ENCODE measurements around the gene BANK1.

Gene BANK1

GRCh38 chr4:101782546-101782945 is 8.0 kb upstream of the BANK1 start:
- Histone ChIP-seq H3K4me1 (ENCODE audit: control insufficient read depth, insufficient read depth, low read length, poor library complexity, severe bottlenecking) (no peaks in the 10 kb centered on the region), H3K4me3 (ENCODE audit: insufficient read depth, low read depth, low read length, poor library complexity, severe bottlenecking) (no peak overlapping the region), H3K9me3 (ENCODE audit: control insufficient read depth, low read length) (no peaks in the 10 kb centered on the region), H3K27me3 (replicated peaks; ENCODE audit: control insufficient read depth, insufficient read depth, low read length, poor library complexity, severe bottlenecking) (no peaks in the 10 kb centered on the region), H3K36me3 (ENCODE audit: control insufficient read depth, insufficient read depth, low read length) (no peaks in the 10 kb centered on the region), H3K27ac (ENCODE audit: insufficient read depth, low read length, poor library complexity, severe bottlenecking) (no peak overlapping the region)
- no peak for DNase-seq

GRCh38 chr4:101784957-101785356 is 5.6 kb upstream of the BANK1 start:
- Histone ChIP-seq H3K27me3 (replicated peaks; ENCODE audit: control insufficient read depth, insufficient read depth, low read length, poor library complexity, severe bottlenecking) (no peaks in the 10 kb centered on the region), H3K4me1 (ENCODE audit: control insufficient read depth, insufficient read depth, low read length, poor library complexity, severe bottlenecking) (no peaks in the 10 kb centered on the region), H3K9me3 (ENCODE audit: control insufficient read depth, low read length) (no peaks in the 10 kb centered on the region), H3K27ac (ENCODE audit: insufficient read depth, low read length, poor library complexity, severe bottlenecking) (no peak overlapping the region), H3K36me3 (ENCODE audit: control insufficient read depth, insufficient read depth, low read length) (no peaks in the 10 kb centered on the region), H3K4me3 (ENCODE audit: insufficient read depth, low read depth, low read length, poor library complexity, severe bottlenecking) (no peak overlapping the region)
- no peak for DNase-seq

GRCh38 chr4:101785486-101785885 is 5.0 kb upstream of the BANK1 start:
- Histone ChIP-seq H3K4me1 (ENCODE audit: control insufficient read depth, insufficient read depth, low read length, poor library complexity, severe bottlenecking) (no peaks in the 10 kb centered on the region), H3K4me3 (ENCODE audit: insufficient read depth, low read depth, low read length, poor library complexity, severe bottlenecking) (no peak overlapping the region), H3K27me3 (replicated peaks; ENCODE audit: control insufficient read depth, insufficient read depth, low read length, poor library complexity, severe bottlenecking) (peaks cover under 1% of the 10 kb centered on the region), H3K9me3 (ENCODE audit: control insufficient read depth, low read length) (no peaks in the 10 kb centered on the region), H3K27ac (ENCODE audit: insufficient read depth, low read length, poor library complexity, severe bottlenecking) (no peak overlapping the region), H3K36me3 (ENCODE audit: control insufficient read depth, insufficient read depth, low read length) (no peaks in the 10 kb centered on the region)
- DNase-seq: no peak

- no peaks in the 10 kb centered on the region for H3K36me3 ChIP-seq (ENCODE audit: control insufficient read depth, insufficient read depth, low read length)
- no peak overlapping the region for H3K4me3 ChIP-seq (ENCODE audit: insufficient read depth, low read depth, low read length, poor library complexity, severe bottlenecking)
- H3K27ac ChIP-seq (ENCODE audit: insufficient read depth, low read length, poor library complexity, severe bottlenecking): no peak overlapping the region
Observed at GRCh38 chr4:101787701-101788316, 2.7 kb upstream of the BANK1 start.

GRCh38 chr4:101791182-101791558 is 640 bp downstream of the BANK1 start:
- no peaks in the 10 kb centered on the region for H3K4me1 ChIP-seq (ENCODE audit: control insufficient read depth, insufficient read depth, low read length, poor library complexity, severe bottlenecking)
- H3K9me3 ChIP-seq (ENCODE audit: control insufficient read depth, low read length): no peaks in the 10 kb centered on the region
- peak overlapping the region; percentile 44 for H3K4me3 ChIP-seq (ENCODE audit: insufficient read depth, low read depth, low read length, poor library complexity, severe bottlenecking)
- no peaks in the 10 kb centered on the region for H3K36me3 ChIP-seq (ENCODE audit: control insufficient read depth, insufficient read depth, low read length)
- H3K27me3 ChIP-seq (replicated peaks; ENCODE audit: control insufficient read depth, insufficient read depth, low read length, poor library complexity, severe bottlenecking): peaks cover 6% of the 10 kb centered on the region
- no peak overlapping the region for H3K27ac ChIP-seq (ENCODE audit: insufficient read depth, low read length, poor library complexity, severe bottlenecking)
- no peak for DNase-seq

More at GRCh38 chr4:101787701-101788316, 2.7 kb upstream of the BANK1 start:
- Histone ChIP-seq H3K9me3 (ENCODE audit: control insufficient read depth, low read length) (no peaks in the 10 kb centered on the region), H3K27me3 (replicated peaks; ENCODE audit: control insufficient read depth, insufficient read depth, low read length, poor library complexity, severe bottlenecking) (peaks cover 6% of the 10 kb centered on the region), H3K4me1 (ENCODE audit: control insufficient read depth, insufficient read depth, low read length, poor library complexity, severe bottlenecking) (no peaks in the 10 kb centered on the region)
- no peak for DNase-seq

GRCh38 chr4:101792056-101792590 is 1.6 kb downstream of the BANK1 start:
- Histone ChIP-seq H3K9me3 (ENCODE audit: control insufficient read depth, low read length) (no peaks in the 10 kb centered on the region), H3K4me1 (ENCODE audit: control insufficient read depth, insufficient read depth, low read length, poor library complexity, severe bottlenecking) (no peaks in the 10 kb centered on the region), H3K27ac (ENCODE audit: insufficient read depth, low read length, poor library complexity, severe bottlenecking) (no peak overlapping the region), H3K27me3 (replicated peaks; ENCODE audit: control insufficient read depth, insufficient read depth, low read length, poor library complexity, severe bottlenecking) (peaks cover 6% of the 10 kb centered on the region), H3K36me3 (ENCODE audit: control insufficient read depth, insufficient read depth, low read length) (no peaks in the 10 kb centered on the region), H3K4me3 (ENCODE audit: insufficient read depth, low read depth, low read length, poor library complexity, severe bottlenecking) (no peak overlapping the region)
- DNase-seq: no peak

- no peak for DNase-seq
- peaks cover 6% of the 10 kb centered on the region for H3K27me3 ChIP-seq (replicated peaks; ENCODE audit: control insufficient read depth, insufficient read depth, low read length, poor library complexity, severe bottlenecking)
- H3K27ac ChIP-seq (ENCODE audit: insufficient read depth, low read length, poor library complexity, severe bottlenecking): no peak overlapping the region
- no peak overlapping the region for H3K4me3 ChIP-seq (ENCODE audit: insufficient read depth, low read depth, low read length, poor library complexity, severe bottlenecking)
- no peaks in the 10 kb centered on the region for H3K36me3 ChIP-seq (ENCODE audit: control insufficient read depth, insufficient read depth, low read length)
- no peaks in the 10 kb centered on the region for H3K4me1 ChIP-seq (ENCODE audit: control insufficient read depth, insufficient read depth, low read length, poor library complexity, severe bottlenecking)
- H3K9me3 ChIP-seq (ENCODE audit: control insufficient read depth, low read length): no peaks in the 10 kb centered on the region
Observed at GRCh38 chr4:101793397-101793796, 2.9 kb downstream of the BANK1 start.

GRCh38 chr4:101794806-101795205 is 4.3 kb downstream of the BANK1 start:
- Histone ChIP-seq H3K27me3 (replicated peaks; ENCODE audit: control insufficient read depth, insufficient read depth, low read length, poor library complexity, severe bottlenecking) (peaks cover 6% of the 10 kb centered on the region), H3K4me3 (ENCODE audit: insufficient read depth, low read depth, low read length, poor library complexity, severe bottlenecking) (no peak overlapping the region), H3K4me1 (ENCODE audit: control insufficient read depth, insufficient read depth, low read length, poor library complexity, severe bottlenecking) (no peaks in the 10 kb centered on the region), H3K9me3 (ENCODE audit: control insufficient read depth, low read length) (no peaks in the 10 kb centered on the region), H3K36me3 (ENCODE audit: control insufficient read depth, insufficient read depth, low read length) (no peaks in the 10 kb centered on the region), H3K27ac (ENCODE audit: insufficient read depth, low read length, poor library complexity, severe bottlenecking) (no peak overlapping the region)
- no peak for DNase-seq

- no peak overlapping the region for H3K4me3 ChIP-seq (ENCODE audit: insufficient read depth, low read depth, low read length, poor library complexity, severe bottlenecking)
- no peak for DNase-seq
- peaks cover 4% of the 10 kb centered on the region for H3K27me3 ChIP-seq (replicated peaks; ENCODE audit: control insufficient read depth, insufficient read depth, low read length, poor library complexity, severe bottlenecking)
- no peak overlapping the region for H3K27ac ChIP-seq (ENCODE audit: insufficient read depth, low read length, poor library complexity, severe bottlenecking)
- no peaks in the 10 kb centered on the region for H3K36me3 ChIP-seq (ENCODE audit: control insufficient read depth, insufficient read depth, low read length)
- no peaks in the 10 kb centered on the region for H3K4me1 ChIP-seq (ENCODE audit: control insufficient read depth, insufficient read depth, low read length, poor library complexity, severe bottlenecking)
- no peaks in the 10 kb centered on the region for H3K9me3 ChIP-seq (ENCODE audit: control insufficient read depth, low read length)
Observed at GRCh38 chr4:101795704-101796103, 5.2 kb downstream of the BANK1 start.

- H3K4me3 ChIP-seq (ENCODE audit: insufficient read depth, low read depth, low read length, poor library complexity, severe bottlenecking): no peak overlapping the region
- H3K27me3 ChIP-seq (replicated peaks; ENCODE audit: control insufficient read depth, insufficient read depth, low read length, poor library complexity, severe bottlenecking): no peaks in the 10 kb centered on the region
- H3K27ac ChIP-seq (ENCODE audit: insufficient read depth, low read length, poor library complexity, severe bottlenecking): no peak overlapping the region
- H3K9me3 ChIP-seq (ENCODE audit: control insufficient read depth, low read length): no peaks in the 10 kb centered on the region
- DNase-seq: no peak
- H3K4me1 ChIP-seq (ENCODE audit: control insufficient read depth, insufficient read depth, low read length, poor library complexity, severe bottlenecking): no peaks in the 10 kb centered on the region
- no peaks in the 10 kb centered on the region for H3K36me3 ChIP-seq (ENCODE audit: control insufficient read depth, insufficient read depth, low read length)
Observed at GRCh38 chr4:101801958-101802357, 11.4 kb downstream of the BANK1 start.

All from effector memory CD4-positive, alpha-beta T cell (primary cell).